Measurements from ENCODE around the gene CTSL. TPM values are rescaled to one million over a fixed set of nuclear protein-coding genes. Genes with fewer than 3 reads are reported as not detected.

Gene CTSL
- polyA plus RNA-seq (2013, experiment 1 of 2): 40.2 TPM
- 39.2 TPM for polyA plus RNA-seq (2013, experiment 2 of 2)

GRCh38 chr9:87725900-87726709, at the start of gene CTSL:
CTSL (plus strand) TSS chr9:87726119; CDS start chr9:87727604, 1,485 bp downstream.
- H3K4me2 ChIP-seq (ENCODE audit: insufficient read depth, low read length, poor library complexity, severe bottlenecking): peak within 1 kb of the TSS; percentile 89
- no peak within 1 kb of the TSS for H2BK120ac ChIP-seq (ENCODE audit: low read depth, low read length)
- no peaks in the 10 kb centered on the region for H3K9me3 ChIP-seq (replicated peaks in 1 of 2; ENCODE audit: control insufficient read depth in 2 of 2, insufficient read depth in 1 of 2, low read depth in 1 of 2, low read length in 2 of 2)
- peak; percentile 72 for DNase-seq (ENCODE audit: low spot score)
- no CpG with 5 or more reads among the region's 67 CpGs for WGBS, 2 donors (ENCODE audit: extremely low coverage in 2 of 2, insufficient read length in 2 of 2, insufficient replicate concordance in 1 of 2)
- peak within 1 kb of the TSS; percentile 60 for H3K14ac ChIP-seq (ENCODE audit: low read length)
- H2BK5ac ChIP-seq (ENCODE audit: low read length): no peak within 1 kb of the TSS
- peaks cover 6 to 35% of the 10 kb centered on the region in 2 donors for H3K36me3 ChIP-seq (replicated peaks in 1 of 2; ENCODE audit: control insufficient read depth in 2 of 2, insufficient read depth in 2 of 2, low read length in 2 of 2)
- H2AK5ac ChIP-seq (ENCODE audit: low read depth, low read length): no peak within 1 kb of the TSS
- peak within 1 kb of the TSS; percentile 87 for H4K8ac ChIP-seq (ENCODE audit: low read depth, low read length)
- peak within 1 kb of the TSS; percentile 62 for H3K27ac ChIP-seq (replicated peaks; ENCODE audit: low read length)
- peaks cover 0 to 2% of the 10 kb centered on the region in 2 donors for H3K4me1 ChIP-seq (ENCODE audit: control insufficient read depth in 2 of 2, insufficient read depth in 1 of 2, low read depth in 1 of 2, low read length in 2 of 2)
- H3K79me1 ChIP-seq (ENCODE audit: low read depth, low read length): no peaks in the 10 kb centered on the region
- H3K4ac ChIP-seq (ENCODE audit: low read length): no peak within 1 kb of the TSS
- peaks cover 0 to 3% (median 0%) of the 10 kb centered on the region in 3 experiments for H3K27me3 ChIP-seq (ENCODE audit: control insufficient read depth in 3 of 3, insufficient read depth in 3 of 3, low read depth in 1 of 3, low read length in 3 of 3)
- H2AFZ ChIP-seq (ENCODE audit: low read length): peak within 1 kb of the TSS; percentile 99
- peak within 1 kb of the TSS; percentile 98 for H3K18ac ChIP-seq (ENCODE audit: low read length)
- H3K23ac ChIP-seq (ENCODE audit: low read depth, low read length, poor library complexity): peak within 1 kb of the TSS; percentile 83
- peak within 1 kb of the TSS; percentile 96 for H3K9ac ChIP-seq (ENCODE audit: low read depth, low read length, poor library complexity)
- H2BK12ac ChIP-seq (ENCODE audit: low read length): no peak within 1 kb of the TSS
- H4K91ac ChIP-seq (ENCODE audit: low read depth, low read length, poor library complexity): no peak within 1 kb of the TSS
- peak within 1 kb of the TSS; percentile 80 to 83 for H3K4me3 ChIP-seq (ENCODE audit: low read length in 2 of 2)
- H2BK15ac ChIP-seq (ENCODE audit: low read length): peak within 1 kb of the TSS; percentile 28

DNA sequence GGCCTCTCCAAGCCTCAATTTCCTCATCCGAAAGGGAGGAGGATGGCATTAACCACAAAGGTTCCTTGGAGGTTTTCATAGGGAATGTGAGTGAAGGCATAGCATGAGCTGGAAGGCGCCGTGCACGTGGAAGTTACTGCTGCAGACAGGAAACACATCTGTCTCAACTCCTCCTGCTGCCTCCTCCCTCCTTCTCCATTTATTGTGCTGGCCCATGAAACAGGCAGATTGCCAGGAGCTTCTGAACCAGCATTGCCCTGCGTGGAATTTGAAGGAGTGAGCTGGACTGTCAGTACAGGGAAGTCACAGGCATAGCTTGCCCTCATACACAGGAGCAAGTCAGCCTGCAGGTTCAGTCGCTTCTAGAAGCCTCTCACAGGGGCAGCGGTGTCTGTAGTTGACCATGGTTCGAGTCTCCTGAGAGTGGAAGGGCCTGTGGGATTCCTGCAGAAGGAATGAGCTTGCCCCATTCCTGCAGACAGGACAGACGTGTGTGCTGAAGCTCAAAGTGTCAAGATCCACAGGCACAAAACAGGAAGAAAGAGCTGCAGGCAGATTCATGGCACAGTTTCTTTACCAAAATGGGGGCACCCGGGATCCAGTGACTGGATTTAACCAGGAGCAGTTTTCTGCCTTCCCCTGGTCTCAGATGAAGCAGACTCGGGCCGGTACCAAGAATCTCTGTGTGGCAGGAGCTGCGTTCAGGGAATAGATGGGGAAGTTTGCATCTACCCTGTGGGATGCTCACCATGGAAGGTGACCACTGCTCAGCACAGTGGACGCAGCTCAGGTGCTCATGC, 48.7 kb upstream of the CTSL start:
- no peaks in the 10 kb centered on the region for H3K9me3 ChIP-seq (replicated peaks in 1 of 2; ENCODE audit: control insufficient read depth in 2 of 2, insufficient read depth in 1 of 2, low read depth in 1 of 2, low read length in 2 of 2)

GRCh38 chr9:87677776-87678587, 47.9 kb upstream of the CTSL start:
- H2BK12ac ChIP-seq (ENCODE audit: low read length): no peak overlapping the region
- H3K27ac ChIP-seq (replicated peaks; ENCODE audit: low read length): no peak overlapping the region
- H3K14ac ChIP-seq (ENCODE audit: low read length): no peak overlapping the region
- no peak for DNase-seq (ENCODE audit: low spot score)
- H4K8ac ChIP-seq (ENCODE audit: low read depth, low read length): no peak overlapping the region
- H3K9ac ChIP-seq (ENCODE audit: low read depth, low read length, poor library complexity): no peak overlapping the region
- no peak overlapping the region for H3K4me2 ChIP-seq (ENCODE audit: insufficient read depth, low read length, poor library complexity, severe bottlenecking)
- no peak overlapping the region for H3K23ac ChIP-seq (ENCODE audit: low read depth, low read length, poor library complexity)
- no peak overlapping the region for H2BK15ac ChIP-seq (ENCODE audit: low read length)
- no peak overlapping the region for H3K18ac ChIP-seq (ENCODE audit: low read length)
- H3K27me3 ChIP-seq (ENCODE audit: control insufficient read depth in 3 of 3, insufficient read depth in 3 of 3, low read depth in 1 of 3, low read length in 3 of 3): no peaks in the 10 kb centered on the region
- H3K9me3 ChIP-seq (replicated peaks in 1 of 2; ENCODE audit: control insufficient read depth in 2 of 2, insufficient read depth in 1 of 2, low read depth in 1 of 2, low read length in 2 of 2): no peaks in the 10 kb centered on the region
- H2BK5ac ChIP-seq (ENCODE audit: low read length): no peak overlapping the region
- peaks cover 14 to 46% of the 10 kb centered on the region in 2 donors for H3K36me3 ChIP-seq (replicated peaks in 1 of 2; ENCODE audit: control insufficient read depth in 2 of 2, insufficient read depth in 2 of 2, low read length in 2 of 2)
- no peak overlapping the region for H2AK5ac ChIP-seq (ENCODE audit: low read depth, low read length)
- H3K4me1 ChIP-seq (ENCODE audit: control insufficient read depth in 2 of 2, insufficient read depth in 1 of 2, low read depth in 1 of 2, low read length in 2 of 2): no peaks in the 10 kb centered on the region
- H3K79me1 ChIP-seq (ENCODE audit: low read depth, low read length): no peaks in the 10 kb centered on the region
- H2AFZ ChIP-seq (ENCODE audit: low read length): no peak overlapping the region
- H2BK120ac ChIP-seq (ENCODE audit: low read depth, low read length): no peak overlapping the region
- no peak overlapping the region for H4K91ac ChIP-seq (ENCODE audit: low read depth, low read length, poor library complexity)
- WGBS, 2 donors (ENCODE audit: extremely low coverage in 2 of 2, insufficient read length in 2 of 2, insufficient replicate concordance in 1 of 2): no CpG with 5 or more reads among the region's 17 CpGs
- H3K4me3 ChIP-seq (ENCODE audit: low read length in 2 of 2): no peak overlapping the region
- no peak overlapping the region for H3K4ac ChIP-seq (ENCODE audit: low read length)

More for the DNA sequence above, 48.7 kb upstream of the CTSL start:
- H3K79me1 ChIP-seq (ENCODE audit: low read depth, low read length): no peaks in the 10 kb centered on the region
- no peak overlapping the region for H3K23ac ChIP-seq (ENCODE audit: low read depth, low read length, poor library complexity)
- no peak overlapping the region for H3K4ac ChIP-seq (ENCODE audit: low read length)
- no peaks in the 10 kb centered on the region for H3K27me3 ChIP-seq (ENCODE audit: control insufficient read depth in 3 of 3, insufficient read depth in 3 of 3, low read depth in 1 of 3, low read length in 3 of 3)
- H3K9ac ChIP-seq (ENCODE audit: low read depth, low read length, poor library complexity): no peak overlapping the region
- no peak for DNase-seq (ENCODE audit: low spot score)
- H3K27ac ChIP-seq (replicated peaks; ENCODE audit: low read length): no peak overlapping the region
- H2BK120ac ChIP-seq (ENCODE audit: low read depth, low read length): no peak overlapping the region
- H2BK15ac ChIP-seq (ENCODE audit: low read length): no peak overlapping the region
- H4K8ac ChIP-seq (ENCODE audit: low read depth, low read length): no peak overlapping the region
- no CpG with 5 or more reads among the region's 14 CpGs for WGBS, 2 donors (ENCODE audit: extremely low coverage in 2 of 2, insufficient read length in 2 of 2, insufficient replicate concordance in 1 of 2)
- no peak overlapping the region for H2BK5ac ChIP-seq (ENCODE audit: low read length)
- no peak overlapping the region for H2AK5ac ChIP-seq (ENCODE audit: low read depth, low read length)
- no peak overlapping the region for H3K4me2 ChIP-seq (ENCODE audit: insufficient read depth, low read length, poor library complexity, severe bottlenecking)
- H3K14ac ChIP-seq (ENCODE audit: low read length): no peak overlapping the region
- H3K18ac ChIP-seq (ENCODE audit: low read length): no peak overlapping the region
- H2BK12ac ChIP-seq (ENCODE audit: low read length): no peak overlapping the region
- H2AFZ ChIP-seq (ENCODE audit: low read length): no peak overlapping the region
- H3K4me1 ChIP-seq (ENCODE audit: control insufficient read depth in 2 of 2, insufficient read depth in 1 of 2, low read depth in 1 of 2, low read length in 2 of 2): no peaks in the 10 kb centered on the region
- H3K36me3 ChIP-seq (replicated peaks in 1 of 2; ENCODE audit: control insufficient read depth in 2 of 2, insufficient read depth in 2 of 2, low read length in 2 of 2): peaks cover 17 to 48% of the 10 kb centered on the region in 2 donors
- H4K91ac ChIP-seq (ENCODE audit: low read depth, low read length, poor library complexity): no peak overlapping the region
- no peak overlapping the region for H3K4me3 ChIP-seq (ENCODE audit: low read length in 2 of 2)

All from neuronal stem cell (in vitro differentiated cells).